Activated T-cell treated with anti-CD3 and anti-CD28 coated beads, Interleukin-2, amount 50 U/mL, for 24 hours (primary cell): ENCODE data around the gene PELI3.
A peak's percentile ranks its signal among the peaks of the same experiment; 100 is the strongest.
"Not testable (repeated sequence)": the region's sequence is repeated elsewhere in the genome, so short reads cannot be mapped to it uniquely, and the experiment has no call there.

Source experiments
- DNase-seq: peaks from one replicate; pipeline ENCODE4 v3.0.0-alpha.2; 2020
- H3K27ac Mint-ChIP-seq: 2 replicates; pipeline ENCODE4 v1.8.0; 2020; ENCODE audit warnings: mild to moderate bottlenecking, mixed read lengths
- H3K27me3 Mint-ChIP-seq: 2 replicates; pipeline ENCODE4 v1.8.0; 2020; ENCODE audit warnings: mixed read lengths
- H3K36me3 Mint-ChIP-seq: 2 replicates; pipeline ENCODE4 v1.8.0; 2020; ENCODE audit warnings: low read depth, mixed read lengths
- H3K4me1 Mint-ChIP-seq: 2 replicates; pipeline ENCODE4 v1.8.0; 2020; ENCODE audit warnings: low read depth, mixed read lengths
- H3K4me3 Mint-ChIP-seq: 2 replicates; pipeline ENCODE4 v1.8.0; 2020; ENCODE audit warnings: mild to moderate bottlenecking, moderate library complexity, mixed read lengths
- H3K9me3 Mint-ChIP-seq: 2 replicates; pipeline ENCODE4 v1.8.0; 2020; ENCODE audit warnings: mixed read lengths

Gene PELI3

GRCh38 chr11:66466225-66467033 is at the start of gene PELI3:
TSS of gene PELI3 (plus strand) at chr11:66466905. CDS start at chr11:66468129, 1,224 bp downstream.
- Mint-ChIP-seq H3K4me1 (peaks cover 40% of the 10 kb centered on the region), H3K27me3 (no peaks in the 10 kb centered on the region), H3K4me3 (peak within 1 kb of the TSS; percentile 82), H3K36me3 (peaks cover 7% of the 10 kb centered on the region), H3K27ac (peak within 1 kb of the TSS; percentile 84), H3K9me3 (no peaks in the 10 kb centered on the region)
- DNase-seq, result peak; percentile 98

- Mint-ChIP-seq H3K4me3 (no peak overlapping the region), H3K27ac (no peak overlapping the region), H3K36me3 (no peaks in the 10 kb centered on the region), H3K27me3 (peaks cover 81% of the 10 kb centered on the region), H3K4me1 (peaks cover 34% of the 10 kb centered on the region), H3K9me3 (peaks cover 2% of the 10 kb centered on the region)
- DNase-seq, result no peak
Measured at GRCh38 chr11:66417000-66417399, 49.7 kb upstream of the PELI3 start.

GRCh38 chr11:66418168-66418985 is 48.3 kb upstream of the PELI3 start:
- Mint-ChIP-seq H3K36me3 (no peaks in the 10 kb centered on the region), H3K27ac (peak overlapping the region; percentile 42), H3K27me3 (peaks cover 75% of the 10 kb centered on the region), H3K9me3 (peaks cover 2% of the 10 kb centered on the region), H3K4me1 (peaks cover 34% of the 10 kb centered on the region), H3K4me3 (peak overlapping the region; percentile 45)
- peak; percentile 72 for DNase-seq

GRCh38 chr11:66418986-66419308 is 47.8 kb upstream of the PELI3 start:
- H3K4me3 Mint-ChIP-seq, result no peak overlapping the region

GRCh38 chr11:66419825-66420224 is 46.9 kb upstream of the PELI3 start:
- H3K9me3 Mint-ChIP-seq, result peaks cover 2% of the 10 kb centered on the region
- H3K27me3 Mint-ChIP-seq, result peaks cover 61% of the 10 kb centered on the region
- no peak for DNase-seq
- peaks cover 34% of the 10 kb centered on the region for H3K4me1 Mint-ChIP-seq
- H3K27ac Mint-ChIP-seq, result no peak overlapping the region
- H3K36me3 Mint-ChIP-seq, result no peaks in the 10 kb centered on the region
- H3K4me3 Mint-ChIP-seq, result no peak overlapping the region

More at GRCh38 chr11:66418986-66419308, 47.8 kb upstream of the PELI3 start:
- Mint-ChIP-seq H3K27me3 (peaks cover 69% of the 10 kb centered on the region), H3K4me1 (peaks cover 34% of the 10 kb centered on the region), H3K9me3 (peaks cover 2% of the 10 kb centered on the region), H3K27ac (peak overlapping the region; percentile 42), H3K36me3 (no peaks in the 10 kb centered on the region)
- DNase-seq, result no peak

- no peak for DNase-seq
- peaks cover 50% of the 10 kb centered on the region for H3K27me3 Mint-ChIP-seq
- peaks cover 2% of the 10 kb centered on the region for H3K9me3 Mint-ChIP-seq
- H3K4me1 Mint-ChIP-seq, result peaks cover 34% of the 10 kb centered on the region
- no peaks in the 10 kb centered on the region for H3K36me3 Mint-ChIP-seq
- H3K4me3 Mint-ChIP-seq, result no peak within 1 kb of the TSS
- no peak within 1 kb of the TSS for H3K27ac Mint-ChIP-seq
Measured at GRCh38 chr11:66420671-66421476, 45.8 kb upstream of the PELI3 start, which contains the start of gene NPAS4. TSS of gene NPAS4 (plus strand) at chr11:66421035. CDS start at chr11:66421180, 145 bp downstream.

- Mint-ChIP-seq H3K9me3 (peaks cover 2% of the 10 kb centered on the region), H3K36me3 (no peaks in the 10 kb centered on the region), H3K4me3 (no peak overlapping the region), H3K27me3 (peaks cover 42% of the 10 kb centered on the region), H3K27ac (no peak overlapping the region), H3K4me1 (peaks cover 30% of the 10 kb centered on the region)
- DNase-seq, result peak; percentile 94
Measured at GRCh38 chr11:66421492-66422205, 45.1 kb upstream of the PELI3 start.

- DNase-seq, result no peak
- Mint-ChIP-seq H3K4me1 (peaks cover 3% of the 10 kb centered on the region), H3K36me3 (peaks cover 16% of the 10 kb centered on the region), H3K4me3 (no peak overlapping the region), H3K27ac (no peak overlapping the region), H3K9me3 (no peaks in the 10 kb centered on the region), H3K27me3 (peaks cover 3% of the 10 kb centered on the region)
Measured at GRCh38 chr11:66426314-66426713, 40.4 kb upstream of the PELI3 start.

GRCh38 chr11:66428933-66429332 is 37.8 kb upstream of the PELI3 start:
- DNase-seq, result no peak
- H3K4me3 Mint-ChIP-seq, result no peak overlapping the region
- H3K36me3 Mint-ChIP-seq, result peaks cover 36% of the 10 kb centered on the region
- no peak overlapping the region for H3K27ac Mint-ChIP-seq
- H3K9me3 Mint-ChIP-seq, result no peaks in the 10 kb centered on the region
- peaks cover 3% of the 10 kb centered on the region for H3K4me1 Mint-ChIP-seq
- H3K27me3 Mint-ChIP-seq, result no peaks in the 10 kb centered on the region

- no peak overlapping the region for H3K4me3 Mint-ChIP-seq
- H3K4me1 Mint-ChIP-seq, result peaks cover 3% of the 10 kb centered on the region
- no peak overlapping the region for H3K27ac Mint-ChIP-seq
- H3K9me3 Mint-ChIP-seq, result no peaks in the 10 kb centered on the region
- peak; percentile 83 for DNase-seq
- peaks cover 47% of the 10 kb centered on the region for H3K36me3 Mint-ChIP-seq
- H3K27me3 Mint-ChIP-seq, result no peaks in the 10 kb centered on the region
Measured at GRCh38 chr11:66429983-66430602, 36.6 kb upstream of the PELI3 start.

GRCh38 chr11:66431287-66431686 is 35.4 kb upstream of the PELI3 start:
- not testable (repeated sequence) for H3K4me1 Mint-ChIP-seq, H3K9me3 Mint-ChIP-seq, H3K27ac Mint-ChIP-seq, H3K27me3 Mint-ChIP-seq, H3K4me3 Mint-ChIP-seq, DNase-seq
- H3K36me3 Mint-ChIP-seq, result peaks cover 59% of the 10 kb centered on the region

GRCh38 chr11:66431871-66432329 is 34.8 kb upstream of the PELI3 start:
- H3K27ac Mint-ChIP-seq, H3K27me3 Mint-ChIP-seq, H3K9me3 Mint-ChIP-seq, DNase-seq, H3K4me3 Mint-ChIP-seq, H3K4me1 Mint-ChIP-seq: not testable (repeated sequence)
- peaks cover 65% of the 10 kb centered on the region for H3K36me3 Mint-ChIP-seq

- Mint-ChIP-seq H3K36me3 (peaks cover 71% of the 10 kb centered on the region), H3K27me3 (no peaks in the 10 kb centered on the region), H3K4me1 (peaks cover 11% of the 10 kb centered on the region), H3K9me3 (no peaks in the 10 kb centered on the region), H3K27ac (no peak overlapping the region), H3K4me3 (no peak overlapping the region)
- DNase-seq, result no peak
Measured at GRCh38 chr11:66432597-66432996, 34.1 kb upstream of the PELI3 start.
